HG02610 (cell line): Measurements from ENCODE around the gene GBX2.
"Not testable (repeated sequence)": the region's sequence is repeated elsewhere in the genome, so short reads cannot be mapped to it uniquely, and the experiment has no call there.

ENCODE experiments used
- ATAC-seq: cut with Tn5 transposase; IDR thresholded peaks from one replicate; pipeline ENCODE4 v1.9.1; 2021; ENCODE audit warnings: mild to moderate bottlenecking, moderate library complexity; ENCODE audit not compliant: unreplicated experiment

The GBX2 gene

DNA sequence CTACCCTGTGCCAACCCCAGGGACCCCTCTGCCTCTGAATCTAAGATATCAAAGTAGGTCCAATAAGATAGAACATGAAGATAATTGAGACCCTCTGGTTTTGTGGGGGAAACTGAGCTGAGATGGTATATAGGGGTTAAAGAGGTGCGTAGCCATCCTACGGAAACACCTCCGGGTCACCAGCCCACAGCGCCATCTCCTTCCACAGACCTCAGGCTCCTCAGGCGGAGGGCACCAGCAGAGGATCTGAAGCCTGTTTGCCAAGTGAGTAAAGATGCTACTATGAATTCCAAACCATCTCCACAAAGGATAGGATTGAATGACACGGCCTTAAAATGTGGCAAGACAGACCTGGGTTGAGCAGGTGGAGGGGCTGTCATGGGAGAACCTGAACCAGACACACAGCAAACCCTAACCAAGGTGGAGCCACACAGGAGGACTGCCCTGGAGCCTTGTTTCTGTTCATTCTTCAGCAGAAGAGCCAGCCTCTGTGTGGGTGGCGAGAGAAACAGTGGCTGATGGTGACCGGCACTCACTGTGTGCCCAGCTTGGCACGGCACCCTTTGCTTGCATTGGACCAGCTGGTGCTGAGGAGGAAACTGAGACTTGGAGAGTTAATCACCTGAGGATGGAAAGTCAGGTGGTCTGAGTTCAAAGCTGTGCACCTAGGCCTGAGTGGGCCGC, 10.2 kb downstream of the GBX2 start:
- no peak for ATAC-seq

DNA sequence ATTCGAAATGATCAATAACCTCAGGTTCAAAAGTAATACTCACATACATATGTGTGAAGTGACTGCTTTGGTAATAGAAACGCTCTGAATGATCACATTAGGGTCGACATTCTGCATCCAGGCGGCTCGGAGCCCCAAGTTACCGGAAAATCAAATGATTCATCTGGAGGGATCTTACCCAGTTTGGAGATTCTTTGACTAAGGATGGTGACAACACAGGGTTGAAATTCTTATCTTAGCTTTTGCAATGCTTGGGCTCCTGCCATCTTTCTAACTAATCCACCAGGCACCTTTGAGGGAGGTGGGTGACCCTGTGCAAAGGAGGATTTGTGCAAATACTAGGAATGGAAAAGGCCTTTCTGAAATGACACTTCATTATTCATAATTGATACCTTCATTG, 10.8 kb downstream of the GBX2 start:
- no peak for ATAC-seq

DNA sequence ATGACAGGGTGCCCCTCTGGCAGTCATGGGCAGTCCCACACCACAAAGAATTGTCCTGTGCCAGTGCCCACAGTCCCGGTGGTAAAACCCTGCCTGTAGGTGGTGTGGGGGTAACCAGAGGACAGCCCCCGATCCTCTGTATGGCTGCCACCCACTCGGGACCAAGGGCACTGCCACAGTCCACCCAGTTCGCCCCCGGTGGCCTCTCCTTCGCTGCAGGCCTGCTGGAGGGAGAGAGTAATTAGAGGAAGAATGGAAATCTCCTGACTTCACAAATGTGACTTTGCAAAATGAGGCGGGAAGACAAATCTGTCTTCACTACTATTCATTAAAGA, 11.4 kb downstream of the GBX2 start:
- no peak for ATAC-seq

DNA sequence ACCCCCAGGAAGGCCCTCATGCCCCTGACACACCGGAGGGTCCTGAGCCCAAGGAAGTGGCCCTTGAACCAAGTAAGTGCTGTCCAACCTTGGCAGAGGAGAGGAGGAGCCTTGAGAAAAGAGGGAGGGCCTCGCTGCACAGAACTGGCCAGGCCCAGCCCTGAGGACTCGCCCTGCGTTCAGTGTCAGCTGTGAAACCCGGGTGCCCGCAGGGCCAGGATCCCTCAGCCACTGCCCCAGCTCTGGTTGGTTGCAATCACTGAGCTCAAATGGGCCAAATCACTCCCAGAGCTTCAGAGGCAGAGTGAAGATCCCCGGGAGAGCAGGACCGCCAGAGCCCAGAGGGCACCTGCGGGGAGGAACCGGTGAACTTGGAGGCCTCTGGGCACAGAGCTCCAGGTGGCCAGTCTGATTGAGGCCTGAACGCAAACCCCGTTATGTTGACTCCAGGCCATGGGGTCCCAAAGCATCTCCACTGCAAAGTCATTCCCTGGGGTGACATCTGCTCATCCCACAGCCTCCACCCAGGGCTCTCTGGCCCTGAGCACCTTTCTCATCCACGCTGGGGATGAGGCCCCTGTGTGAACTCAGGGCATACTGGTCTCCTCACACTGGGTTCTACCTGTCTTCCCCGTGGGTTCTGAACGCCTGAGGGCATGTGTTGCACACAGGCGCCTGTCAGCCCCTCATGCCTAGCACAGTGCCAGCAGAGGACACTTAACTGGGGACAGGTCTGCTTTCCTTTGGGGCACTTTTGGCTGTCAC, 11.9 kb downstream of the GBX2 start:
- no peak for ATAC-seq

DNA sequence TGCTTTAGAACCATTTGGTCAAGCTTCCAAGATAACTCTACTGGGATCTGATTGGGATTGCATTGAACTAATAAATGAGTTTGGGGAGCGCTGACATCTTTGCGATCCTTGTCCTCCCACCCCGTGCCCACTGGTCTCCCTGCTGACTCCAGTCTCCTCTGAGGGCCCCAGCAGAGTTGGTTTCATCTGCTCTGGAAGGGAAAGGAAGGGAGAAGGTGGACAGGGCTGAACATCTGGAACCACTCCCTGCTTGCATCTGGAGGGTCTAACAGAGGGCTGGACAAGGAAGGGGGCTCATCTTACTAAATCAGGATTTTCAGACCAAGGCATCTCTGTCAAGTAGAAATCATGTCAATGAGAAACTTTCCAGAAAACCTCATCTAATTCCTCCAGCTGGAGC, 12.8 kb downstream of the GBX2 start:
- ATAC-seq: no peak

DNA sequence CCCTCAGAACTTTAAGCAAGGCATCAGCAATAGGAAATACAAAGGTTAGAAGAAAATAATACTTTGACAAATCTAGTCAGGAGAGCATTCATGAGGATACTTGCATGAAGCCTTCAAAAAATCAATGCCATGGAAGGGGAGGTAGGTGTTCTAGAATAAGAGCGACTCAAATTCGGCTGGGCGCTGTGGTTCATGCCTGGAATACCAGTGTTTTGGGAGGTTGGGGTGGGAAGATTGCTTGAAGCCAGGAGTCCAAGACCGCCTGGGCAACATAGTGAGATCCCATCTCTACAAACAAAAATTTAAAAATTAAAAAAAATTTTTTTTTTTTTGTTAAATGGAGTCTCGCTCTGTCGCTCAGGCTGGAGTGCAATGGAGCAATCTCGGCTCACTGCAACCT, 21.8 kb downstream of the GBX2 start:
- ATAC-seq: no peak

DNA sequence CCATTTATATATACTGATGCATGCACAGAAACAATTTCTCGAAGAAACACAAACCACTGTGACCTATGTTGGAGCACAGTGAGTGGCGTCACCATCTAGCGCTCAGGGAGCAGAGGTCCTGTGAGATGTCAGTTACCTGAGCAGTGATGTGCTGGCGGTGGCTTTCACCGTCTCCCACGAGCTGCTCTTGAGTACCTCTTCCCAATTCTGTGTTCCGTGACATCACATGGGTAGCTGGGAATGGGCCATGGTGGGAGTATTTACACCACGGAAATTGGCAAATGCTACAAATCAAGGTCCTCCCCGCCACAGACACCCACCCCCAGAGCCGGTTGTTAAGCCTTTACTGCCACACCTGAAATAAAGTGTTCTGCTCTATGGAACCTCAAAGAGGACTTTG, 24.4 kb downstream of the GBX2 start:
- no peak for ATAC-seq

DNA sequence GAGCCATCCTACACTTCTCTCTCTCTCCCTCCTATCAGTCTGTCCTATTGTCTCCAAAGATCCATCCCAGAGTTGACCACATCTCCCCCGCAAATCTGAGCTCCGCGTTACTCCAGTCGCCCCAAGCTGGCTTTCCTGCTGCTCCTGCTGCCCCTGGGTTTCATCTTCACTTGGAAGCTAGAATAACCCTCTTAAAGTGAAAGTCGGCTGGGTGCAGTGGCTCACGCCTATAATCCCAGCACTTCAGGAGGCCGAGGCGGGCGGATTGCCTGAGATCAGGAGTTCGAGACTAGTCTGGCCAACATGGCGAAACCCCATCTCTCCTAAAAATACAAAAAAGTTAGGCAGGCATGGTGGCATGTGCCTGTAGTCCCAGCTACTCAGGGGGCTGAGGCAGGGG, 26.6 kb downstream of the GBX2 start:
- ATAC-seq: not testable (repeated sequence)

DNA sequence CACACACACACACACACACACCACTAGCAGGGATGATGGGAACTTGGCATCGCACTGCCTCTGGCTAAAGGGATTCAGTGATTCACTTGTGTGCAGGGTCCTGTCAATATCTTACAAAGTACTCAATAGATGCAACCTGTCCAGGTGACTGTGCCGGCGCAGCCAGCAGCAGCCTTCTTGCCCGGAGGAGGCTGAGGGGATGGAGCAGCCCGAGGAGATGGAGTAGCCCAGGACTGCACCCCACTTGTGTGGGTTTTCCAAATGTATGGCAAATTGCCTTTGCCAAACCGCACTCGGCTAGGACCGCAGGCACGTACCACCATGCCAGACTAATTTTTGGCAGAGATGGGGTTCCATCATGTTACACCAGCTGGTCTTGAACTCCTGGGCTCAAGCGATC, 31.1 kb downstream of the GBX2 start:
- ATAC-seq: no peak

DNA sequence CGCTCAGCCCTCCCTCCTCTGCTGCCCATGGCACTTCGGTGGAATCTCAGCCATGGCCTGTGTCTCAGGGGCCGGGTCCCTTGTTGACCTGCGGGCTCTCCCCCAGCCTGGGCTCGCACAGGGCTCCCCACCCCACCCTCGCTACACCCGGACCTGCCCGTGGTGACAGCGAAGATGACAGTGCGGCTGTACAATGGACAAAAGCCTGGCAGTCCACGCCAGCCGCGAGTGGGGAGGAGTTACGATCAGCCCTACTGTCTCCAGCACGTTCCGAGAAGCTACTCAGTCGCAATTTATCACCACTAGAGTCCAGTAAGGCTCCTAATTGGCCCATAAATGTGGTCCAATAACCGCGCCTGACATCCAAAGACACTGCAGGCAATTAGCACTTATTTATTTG, 31.6 kb downstream of the GBX2 start:
- ATAC-seq: no peak

DNA sequence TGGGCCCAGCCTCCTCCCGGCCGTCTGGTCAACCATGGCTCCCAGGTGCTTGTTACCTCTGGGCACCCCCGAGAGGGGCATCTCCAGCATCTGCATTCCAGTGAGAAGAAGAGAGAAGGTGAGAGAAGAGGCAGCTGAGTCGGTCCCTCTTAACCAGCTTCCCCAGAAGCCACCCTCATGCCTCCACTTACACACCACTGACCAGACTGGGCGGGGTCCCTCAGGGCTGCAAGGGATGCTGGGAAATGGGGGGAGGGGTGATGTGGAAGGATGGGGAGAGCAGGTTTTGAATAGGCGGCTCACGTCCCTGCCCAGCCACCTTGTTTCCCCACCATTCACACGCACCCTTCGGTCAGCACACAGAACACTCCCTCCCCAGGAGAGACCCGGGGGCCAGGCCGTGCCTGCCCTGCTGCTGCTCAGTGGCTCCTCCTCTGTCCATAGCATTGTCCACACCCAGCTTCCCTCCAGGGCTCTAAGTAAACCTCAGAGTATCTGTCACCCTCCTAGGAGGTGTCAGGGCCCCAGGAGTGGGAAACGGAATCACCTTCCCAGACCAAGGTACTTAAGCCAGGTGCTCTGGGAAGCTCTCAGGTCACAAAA, 34.7 kb downstream of the GBX2 start:
- ATAC-seq: no peak

DNA sequence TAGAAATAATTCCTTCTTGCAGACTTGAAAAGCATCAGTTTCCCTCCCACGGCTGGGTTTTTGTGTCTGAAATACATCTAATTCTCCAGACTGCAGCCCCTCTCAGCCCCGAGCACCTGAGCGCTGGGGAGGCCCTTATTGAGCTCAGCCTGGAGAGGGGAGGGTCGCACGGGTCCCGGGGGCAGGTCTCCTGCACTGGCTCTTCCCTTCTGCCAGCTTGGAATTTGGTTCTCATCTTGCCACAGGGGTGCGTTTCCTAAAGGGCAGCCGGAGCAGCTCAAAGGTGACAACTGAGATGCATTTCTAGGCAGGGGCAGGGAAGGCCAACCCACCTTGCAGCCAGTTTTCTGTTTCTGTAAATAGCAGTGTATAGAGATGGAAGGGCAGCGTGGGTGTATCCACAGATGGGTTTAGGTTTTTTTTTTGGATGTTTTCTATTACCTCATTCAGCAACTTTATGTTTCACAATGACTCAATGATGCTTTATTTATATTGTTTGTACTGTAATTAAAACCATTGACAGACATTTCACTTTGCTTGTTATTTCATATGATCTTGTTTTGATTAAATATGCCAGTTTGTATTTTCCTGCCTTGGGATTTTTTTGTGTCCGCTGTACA, 37.0 kb downstream of the GBX2 start:
- no peak for ATAC-seq

DNA sequence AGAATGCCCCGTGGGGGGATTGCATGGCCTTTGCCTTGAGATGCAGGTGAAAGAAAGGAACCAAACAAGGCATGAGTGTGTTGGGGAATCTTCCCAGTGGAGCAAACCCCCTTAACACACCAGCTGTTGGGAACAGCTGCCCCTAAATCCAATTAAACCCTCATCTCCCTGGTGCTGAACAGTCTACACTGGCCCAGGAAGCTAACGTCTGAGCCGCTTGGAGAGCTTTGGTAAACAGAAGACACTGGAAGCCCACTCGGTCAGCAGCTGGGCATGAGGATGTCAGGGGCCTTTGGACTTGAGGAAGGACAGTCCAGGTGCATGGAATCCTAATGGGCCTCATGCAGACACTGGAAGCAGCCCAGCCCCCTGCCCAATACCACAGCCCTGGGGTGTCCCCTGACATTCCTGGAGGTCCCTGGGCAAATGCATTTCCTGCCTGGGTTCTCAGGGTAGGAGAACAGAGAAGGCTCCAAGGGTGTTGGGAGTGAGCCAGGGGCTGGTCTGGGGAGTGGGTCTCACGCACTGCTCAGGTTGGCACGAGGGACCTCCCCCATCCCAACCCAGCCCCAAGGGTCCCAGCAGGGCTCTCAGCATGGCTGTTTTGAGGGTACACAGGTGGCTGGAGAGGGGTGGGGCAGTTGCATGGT, 37.7 kb downstream of the GBX2 start:
- ATAC-seq: no peak

DNA sequence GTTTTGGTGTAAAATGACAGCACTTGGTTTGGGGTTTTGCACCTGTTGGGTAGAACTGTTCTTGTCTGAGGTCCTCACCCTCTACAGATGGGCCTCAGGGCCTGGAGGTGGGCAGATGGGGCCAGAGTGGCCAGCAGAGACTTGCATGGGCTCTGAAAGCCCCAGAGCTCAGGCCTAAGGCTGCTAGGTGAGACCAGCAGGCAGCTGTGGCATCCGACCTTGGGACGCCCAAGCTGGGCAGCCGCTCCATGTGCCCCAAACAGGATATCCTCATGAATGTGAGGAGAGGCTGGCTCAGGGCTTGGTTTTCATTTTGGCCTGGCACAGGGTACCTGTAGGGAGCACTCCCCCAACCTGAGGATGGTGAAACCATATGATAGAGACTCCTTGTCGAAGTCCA, 38.3 kb downstream of the GBX2 start:
- ATAC-seq: no peak

DNA sequence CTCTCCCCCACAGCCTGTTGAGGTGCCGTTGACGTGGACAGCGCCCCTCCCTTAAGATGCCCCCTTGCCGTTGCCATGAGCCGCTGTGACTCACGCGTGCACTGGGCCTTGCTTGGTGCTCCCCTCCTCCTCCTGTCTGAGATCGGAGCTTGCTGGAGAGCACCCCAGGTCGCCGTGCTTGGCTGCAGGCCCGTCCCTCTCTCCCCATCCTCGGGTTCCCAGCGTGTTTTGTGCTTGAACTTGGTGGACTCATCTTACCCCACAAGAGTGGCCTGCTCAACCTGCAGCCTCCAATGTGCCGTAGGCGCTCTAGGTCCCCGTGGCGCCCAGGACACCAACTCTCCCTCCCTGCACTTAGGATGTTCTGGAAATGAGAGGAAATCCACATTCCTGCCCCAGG, 39.9 kb downstream of the GBX2 start:
- ATAC-seq: no peak

DNA sequence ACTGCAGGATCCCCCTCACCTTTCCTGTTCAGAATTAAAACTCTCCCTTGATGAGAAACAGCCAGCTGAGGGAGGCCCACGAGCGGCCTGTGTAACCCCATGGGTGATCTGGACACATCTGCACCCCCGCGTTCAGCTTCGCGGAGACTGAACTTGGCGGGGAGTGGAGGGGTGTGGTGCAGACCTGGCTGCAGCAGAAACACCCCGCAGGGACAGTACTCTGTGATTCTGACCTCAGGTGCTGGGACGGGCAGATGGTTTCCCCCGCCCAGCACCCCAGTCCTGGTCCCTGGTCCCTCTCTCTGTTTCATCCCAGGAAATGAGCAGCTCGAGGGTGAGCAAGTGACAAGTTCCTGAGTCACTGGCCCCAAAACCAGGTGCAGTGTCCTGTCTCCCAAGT, 41.2 kb downstream of the GBX2 start:
- no peak for ATAC-seq

DNA sequence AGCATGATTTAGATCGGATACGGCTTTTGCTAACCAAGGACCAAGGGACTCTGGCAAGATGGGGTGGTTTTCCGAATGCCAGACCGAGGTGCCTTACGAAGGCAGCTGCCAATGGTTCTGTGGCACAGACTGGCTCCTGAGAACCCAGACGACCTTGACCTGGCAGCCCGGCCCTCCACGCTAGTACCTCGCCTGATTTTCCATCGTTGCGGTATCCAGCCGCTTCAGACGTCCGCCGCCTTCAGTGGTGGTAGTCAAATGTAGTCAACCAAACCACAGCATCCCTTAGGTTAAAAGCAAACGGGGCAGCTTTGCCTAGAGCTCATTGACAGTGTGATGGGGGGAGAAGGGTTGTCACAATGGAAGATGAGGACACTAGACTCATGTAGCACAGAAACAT, 42.6 kb downstream of the GBX2 start:
- no peak for ATAC-seq

DNA sequence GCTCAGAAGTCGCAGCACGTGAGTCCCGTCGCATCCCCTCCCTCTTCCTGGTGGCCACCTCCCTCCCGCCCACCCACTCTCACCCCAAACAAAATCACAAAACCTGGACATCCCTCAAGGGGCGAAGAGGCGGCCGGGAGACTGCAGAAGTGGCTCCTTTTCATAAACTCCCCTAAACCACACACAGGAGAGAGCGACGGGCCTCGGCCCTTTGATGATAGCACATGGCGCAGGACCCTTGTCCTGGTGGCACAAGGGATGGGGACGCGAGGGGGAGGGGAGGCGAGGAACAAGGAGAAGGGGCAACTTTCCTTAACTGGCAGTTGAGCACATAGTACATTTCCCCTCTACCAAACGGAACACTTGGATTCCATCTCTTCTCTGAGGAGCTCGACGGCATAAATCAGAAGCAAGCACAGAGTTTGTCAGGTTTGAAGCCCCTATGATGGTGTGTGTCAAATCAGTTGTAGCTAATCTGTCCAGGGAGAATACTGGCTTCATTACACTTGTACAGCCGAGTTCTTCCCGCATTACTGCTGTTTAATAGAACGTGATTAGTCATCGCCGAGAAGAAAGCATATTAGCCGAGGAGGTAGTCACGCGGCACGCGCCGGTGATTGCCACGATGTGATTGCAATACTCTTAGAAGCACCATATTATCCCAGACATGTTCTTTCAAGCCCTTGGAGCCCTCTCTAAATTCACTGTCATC, 43.8 kb downstream of the GBX2 start:
- no peak for ATAC-seq

DNA sequence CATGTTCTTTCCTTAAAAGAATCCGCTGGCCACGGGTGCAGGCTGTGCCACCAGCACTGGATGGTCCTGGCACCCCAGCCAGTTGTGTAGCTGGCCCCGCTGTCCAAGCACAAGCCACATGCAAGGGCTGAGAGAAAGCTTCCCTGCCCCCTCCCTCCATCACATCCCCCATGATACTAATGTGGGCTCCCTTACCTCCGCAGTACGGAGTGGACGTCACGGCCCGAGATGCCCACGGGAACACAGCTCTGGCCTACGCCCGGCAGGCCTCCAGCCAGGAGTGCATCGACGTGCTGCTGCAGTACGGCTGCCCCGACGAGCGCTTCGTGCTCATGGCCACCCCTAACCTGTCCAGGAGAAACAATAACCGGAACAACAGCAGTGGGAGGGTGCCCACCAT, 44.5 kb downstream of the GBX2 start:
- ATAC-seq: no peak

DNA sequence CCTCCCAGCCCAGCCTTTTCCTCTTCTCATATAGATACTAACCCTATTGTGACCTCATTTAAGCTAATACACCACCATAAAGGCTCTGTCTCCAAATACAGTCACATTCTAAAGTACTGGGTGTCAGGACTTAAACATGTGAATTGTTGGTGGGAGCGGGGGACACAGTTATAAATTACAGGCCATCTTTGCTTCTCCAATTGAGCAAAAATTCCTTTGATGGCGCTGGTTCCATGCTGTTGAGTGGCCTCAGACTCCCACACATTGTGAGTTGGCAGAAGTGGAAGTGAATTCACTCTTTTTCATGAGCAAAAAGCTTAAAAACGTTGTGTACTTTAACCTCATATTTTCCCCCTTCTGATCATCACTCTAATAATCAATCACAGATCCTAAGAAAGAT, 46.0 kb downstream of the GBX2 start:
- no peak for ATAC-seq

DNA sequence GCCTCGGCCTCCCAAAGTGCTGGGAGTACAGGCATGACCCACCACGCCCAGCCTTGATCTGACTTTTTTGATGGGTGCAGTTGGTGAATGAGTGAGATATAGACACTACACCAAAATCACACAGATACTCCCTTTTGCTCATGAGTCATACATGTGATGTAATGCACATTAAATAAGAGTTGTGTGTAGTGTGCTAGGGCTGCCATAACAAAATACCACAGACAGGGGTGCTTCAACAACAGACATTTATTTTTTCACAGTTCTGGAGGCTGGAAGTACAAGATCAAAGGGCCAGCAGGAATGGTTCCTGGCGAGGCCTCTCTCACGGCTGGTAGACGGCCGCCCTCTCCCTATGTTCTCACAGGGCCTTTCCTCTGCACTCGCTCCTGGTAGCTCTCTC, 46.6 kb downstream of the GBX2 start:
- ATAC-seq: no peak
